CD4-positive, alpha-beta T cell (primary cell): ENCODE data around the gene TRPM5. TPM values are rescaled to one million over a fixed set of nuclear protein-coding genes. Genes with fewer than 3 reads are reported as not detected.
A peak's percentile ranks its signal among the peaks of the same experiment; 100 is the strongest.

Experiments used
- ATAC-seq: fragments of 200-7000 bp; cut with Tn5 transposase; one replicate; pipeline ENCODE4 v1.10.0; 2022; ENCODE audit warnings: mild to moderate bottlenecking; ENCODE audit not compliant: poor library complexity
- CTCF ChIA-PET: fragments of 350-600 bp; sonication (Branson Sonifier 250); formaldehyde crosslinking; loops from one replicate; lab custom pipeline; 2021; ENCODE audit warnings: antibody characterized with exemption, inconsistent platforms; lab: Charles Lee
- POLR2A ChIA-PET: fragments of 350-600 bp; sonication (Branson Sonifier 250); formaldehyde crosslinking; loops from one replicate; lab custom pipeline; 2021; ENCODE audit warnings: antibody characterized with exemption, inconsistent platforms; lab: Charles Lee
- DNase-seq, 14 experiments: peaks; one replicate each; pipeline ENCODE4 v3.0.0-alpha.2; 2013 to 2020; ENCODE audit warnings: mixed read lengths in 2 of 14
- H3K27ac ChIP-seq, 2 donors: one replicate each; pipeline versions ENCODE4 v1.5.1 to v1.7.0; 2013; ENCODE audit warnings: low read length in 2 of 2, low read depth in 1 of 2, mild to moderate bottlenecking in 1 of 2
- H3K27me3 ChIP-seq, 2 experiments: 1 replicate in 1 of 2; 2 replicates in 1 of 2; pipeline versions ENCODE4 v1.6.1 to v1.7.0; 2013; ENCODE audit warnings: low read length in 2 of 2, control low read depth in 1 of 2, mild to moderate bottlenecking in 1 of 2, moderate library complexity in 1 of 2; ENCODE audit not compliant: insufficient read depth in 2 of 2, control insufficient read depth in 1 of 2
- H3K36me3 ChIP-seq: one replicate; pipeline ENCODE4 v1.6.1; 2013; ENCODE audit warnings: low read length, control low read depth; ENCODE audit not compliant: insufficient read depth
- H3K4me1 ChIP-seq: one replicate; pipeline ENCODE4 v1.6.1; 2013; ENCODE audit warnings: low read length, control low read depth; ENCODE audit not compliant: insufficient read depth
- H3K4me3 ChIP-seq: one replicate; pipeline ENCODE4 v1.5.1; 2013; ENCODE audit warnings: mild to moderate bottlenecking, low read length, moderate library complexity
- H3K9me3 ChIP-seq, 2 experiments: 1 replicate in 1 of 2; 2 replicates in 1 of 2; pipeline versions ENCODE4 v1.6.1 to v1.7.0; 2013; ENCODE audit warnings: low read length in 2 of 2, mild to moderate bottlenecking in 2 of 2, control low read depth in 1 of 2, moderate library complexity in 1 of 2; ENCODE audit not compliant: control insufficient read depth in 1 of 2, insufficient read depth in 1 of 2
- H3K27ac Mint-ChIP-seq: one replicate; pipeline ENCODE4 v1.8.0; 2020; ENCODE audit warnings: mixed read lengths
- H3K27me3 Mint-ChIP-seq: one replicate; pipeline ENCODE4 v1.8.0; 2021; ENCODE audit warnings: mixed read lengths
- H3K36me3 Mint-ChIP-seq: one replicate; pipeline ENCODE4 v1.8.0; 2021; ENCODE audit warnings: low read depth, mixed read lengths
- H3K4me1 Mint-ChIP-seq: one replicate; pipeline ENCODE4 v1.8.0; 2021; ENCODE audit warnings: low read depth, mixed read lengths
- H3K4me3 Mint-ChIP-seq: one replicate; pipeline ENCODE4 v1.8.0; 2020; ENCODE audit warnings: mild to moderate bottlenecking, mixed read lengths
- H3K9me3 Mint-ChIP-seq: one replicate; pipeline ENCODE4 v1.8.0; 2020; ENCODE audit warnings: mixed read lengths
- intact Hi-C, 2 experiments: fragments of 100-400 bp; cut with DNase I in 1 of 2; cut with micrococcal nuclease in 1 of 2; formaldehyde crosslinking; loops; one replicate each; pipeline versions ENCODE4 v1.15.1 to v1.9.0; 2023 to 2025; cut with DNase I, micrococcal nuclease
- total RNA-seq, 174 experiments: library from RNA in 2 of 174; stranded (reverse) in 2 of 174; gene quantifications; one replicate each; pipeline ENCODE4 v1.2.3 and lab custom pipeline; 2021 to 2026
- TF ChIP-seq, protein P1 (sequence below): fragments of 200-600 bp; IDR thresholded peaks from one replicate; pipeline ENCODE4 v1.8.0; 2022; ENCODE audit warnings: antibody characterized with exemption, mild to moderate bottlenecking

The TRPM5 gene
- total RNA-seq, 2 experiments from 2014 or later: 0.91 to 1.3 TPM

DNA sequence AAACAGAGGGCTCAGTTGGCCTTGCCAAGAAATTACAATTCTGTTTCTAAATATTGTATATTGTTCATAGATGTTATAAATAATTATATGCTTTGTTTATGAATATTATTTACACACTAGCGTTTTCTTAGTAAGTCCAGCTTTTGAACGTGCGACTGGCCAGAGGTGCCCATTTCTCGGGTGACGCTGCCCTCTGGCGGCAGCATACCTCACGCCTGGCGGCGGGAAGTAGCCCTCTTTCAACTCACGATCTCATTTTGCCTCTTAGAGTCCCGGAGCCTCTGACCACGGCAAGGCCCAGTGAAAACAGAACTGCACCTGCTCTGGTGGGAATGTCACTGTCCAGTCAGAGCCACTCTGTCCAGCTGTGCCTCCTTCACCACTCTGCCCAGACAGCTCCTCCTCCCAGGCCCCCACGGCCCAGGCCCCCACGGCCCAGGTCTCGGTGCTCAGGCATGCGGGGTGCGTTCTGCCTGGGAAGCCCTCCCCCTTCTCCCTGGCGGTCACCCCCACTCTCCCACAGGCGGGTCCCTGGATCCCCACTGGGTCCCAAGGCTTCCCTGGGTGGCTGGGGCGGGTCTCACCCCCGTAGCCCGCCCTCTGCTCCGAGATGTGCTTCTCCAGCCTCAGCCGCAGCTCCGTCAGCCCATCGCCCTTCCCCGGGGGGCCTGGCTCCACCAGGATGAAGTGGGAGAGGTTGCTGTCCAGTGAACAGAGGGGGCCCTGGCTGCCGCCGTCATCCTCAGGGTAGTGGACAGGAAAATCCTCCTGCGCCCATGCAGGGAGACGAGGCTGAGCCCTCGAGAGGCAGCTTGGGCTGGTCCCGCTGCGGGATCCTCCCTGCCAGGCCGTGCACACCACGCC is 24.4 kb downstream of the TRPM5 start:
- DNase-seq (peak in 13 of 14 experiments; percentile 39 to 82 (median 52)), ATAC-seq (peak; percentile 35)
- no peaks in the 10 kb centered on the region for H3K36me3 Mint-ChIP-seq
- Histone ChIP-seq H3K27ac (no peak overlapping the region), H3K4me1 (peaks cover 14% of the 10 kb centered on the region), H3K9me3 (peaks cover 0 to 4% of the 10 kb centered on the region in 2 experiments), H3K36me3 (no peaks in the 10 kb centered on the region), H3K4me3 (no peak overlapping the region), H3K27me3 (no peaks in the 10 kb centered on the region)
- H3K4me3 Mint-ChIP-seq: no peak overlapping the region
- TF ChIP-seq, protein P1, sequence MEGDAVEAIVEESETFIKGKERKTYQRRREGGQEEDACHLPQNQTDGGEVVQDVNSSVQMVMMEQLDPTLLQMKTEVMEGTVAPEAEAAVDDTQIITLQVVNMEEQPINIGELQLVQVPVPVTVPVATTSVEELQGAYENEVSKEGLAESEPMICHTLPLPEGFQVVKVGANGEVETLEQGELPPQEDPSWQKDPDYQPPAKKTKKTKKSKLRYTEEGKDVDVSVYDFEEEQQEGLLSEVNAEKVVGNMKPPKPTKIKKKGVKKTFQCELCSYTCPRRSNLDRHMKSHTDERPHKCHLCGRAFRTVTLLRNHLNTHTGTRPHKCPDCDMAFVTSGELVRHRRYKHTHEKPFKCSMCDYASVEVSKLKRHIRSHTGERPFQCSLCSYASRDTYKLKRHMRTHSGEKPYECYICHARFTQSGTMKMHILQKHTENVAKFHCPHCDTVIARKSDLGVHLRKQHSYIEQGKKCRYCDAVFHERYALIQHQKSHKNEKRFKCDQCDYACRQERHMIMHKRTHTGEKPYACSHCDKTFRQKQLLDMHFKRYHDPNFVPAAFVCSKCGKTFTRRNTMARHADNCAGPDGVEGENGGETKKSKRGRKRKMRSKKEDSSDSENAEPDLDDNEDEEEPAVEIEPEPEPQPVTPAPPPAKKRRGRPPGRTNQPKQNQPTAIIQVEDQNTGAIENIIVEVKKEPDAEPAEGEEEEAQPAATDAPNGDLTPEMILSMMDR: peak; percentile 75
- POLR2A ChIA-PET: interaction anchor here (1.3 kb wide), 1 partner anchor 224 kb away, joined by 3 read pairs; no protein-coding TSS in a partner anchor
- H3K4me1 Mint-ChIP-seq: no peaks in the 10 kb centered on the region
- H3K27me3 Mint-ChIP-seq: no peaks in the 10 kb centered on the region
- no peaks in the 10 kb centered on the region for H3K9me3 Mint-ChIP-seq
- intact Hi-C loops: loop anchor here (1.0 kb wide), 4 partner anchors 115 to 254 kb away; no protein-coding TSS in a partner anchor
- CTCF ChIA-PET: interaction anchor here (0.7 to 3.5 kb wide), 17 partner anchors 11 to 767 kb away, joined by 3 to 89 read pairs (median 4); partner anchors contain the start of genes C11orf21, TRPM5, TSPAN32 and TSSC4
- H3K27ac Mint-ChIP-seq: no peak overlapping the region

DNA sequence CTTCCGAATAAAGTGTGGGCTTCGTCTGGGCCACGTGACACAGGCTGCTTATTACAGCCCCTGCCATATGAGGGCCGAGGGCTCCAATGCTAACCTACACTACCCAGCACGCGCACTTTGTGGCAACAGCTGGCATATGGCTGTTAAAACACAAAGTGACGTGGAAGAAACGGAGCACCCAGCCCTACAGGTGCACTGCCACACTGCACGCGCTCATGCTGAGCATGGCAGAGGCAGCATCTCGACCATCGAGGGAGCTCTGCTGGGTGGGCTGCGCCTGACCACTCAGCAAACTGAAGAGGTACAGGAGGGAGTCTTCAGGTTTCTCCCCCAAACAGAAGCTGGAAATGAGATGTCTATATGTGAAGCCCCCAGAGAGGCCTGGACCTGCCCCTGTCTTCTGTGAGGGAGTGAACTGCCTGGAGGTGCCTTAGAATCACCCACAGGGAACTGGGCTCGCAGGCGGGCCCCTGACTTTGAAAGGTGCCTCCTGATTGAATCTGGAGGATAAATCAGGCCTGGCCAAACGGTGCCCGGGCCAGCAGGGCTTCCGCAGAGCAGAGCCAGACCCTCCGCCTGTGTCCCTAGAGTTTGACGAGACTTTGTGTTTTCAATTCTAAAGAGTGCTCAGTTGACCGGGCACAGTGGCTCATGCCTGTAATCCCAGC is 25.5 kb downstream of the TRPM5 start:
- Mint-ChIP-seq H3K36me3 (no peaks in the 10 kb centered on the region), H3K27me3 (no peaks in the 10 kb centered on the region), H3K9me3 (no peaks in the 10 kb centered on the region), H3K4me3 (no peak overlapping the region), H3K27ac (no peak overlapping the region), H3K4me1 (no peaks in the 10 kb centered on the region)
- intact Hi-C loops: no loop called here
- Histone ChIP-seq H3K27me3 (no peaks in the 10 kb centered on the region), H3K36me3 (no peaks in the 10 kb centered on the region), H3K4me3 (no peak overlapping the region), H3K27ac (no peak overlapping the region), H3K9me3 (no peaks in the 10 kb centered on the region), H3K4me1 (peaks cover 14% of the 10 kb centered on the region)
- no peak for ATAC-seq
- TF ChIP-seq, protein P1: no peak
- DNase-seq: no peak
- ChIA-PET CTCF (interaction anchor here (0.7 to 3.5 kb wide), 7 partner anchors 10 to 267 kb away, joined by 3 to 89 read pairs (median 5); partner anchors contain the start of genes C11orf21, TSPAN32 and TSSC4), POLR2A (no interaction called here)

DNA sequence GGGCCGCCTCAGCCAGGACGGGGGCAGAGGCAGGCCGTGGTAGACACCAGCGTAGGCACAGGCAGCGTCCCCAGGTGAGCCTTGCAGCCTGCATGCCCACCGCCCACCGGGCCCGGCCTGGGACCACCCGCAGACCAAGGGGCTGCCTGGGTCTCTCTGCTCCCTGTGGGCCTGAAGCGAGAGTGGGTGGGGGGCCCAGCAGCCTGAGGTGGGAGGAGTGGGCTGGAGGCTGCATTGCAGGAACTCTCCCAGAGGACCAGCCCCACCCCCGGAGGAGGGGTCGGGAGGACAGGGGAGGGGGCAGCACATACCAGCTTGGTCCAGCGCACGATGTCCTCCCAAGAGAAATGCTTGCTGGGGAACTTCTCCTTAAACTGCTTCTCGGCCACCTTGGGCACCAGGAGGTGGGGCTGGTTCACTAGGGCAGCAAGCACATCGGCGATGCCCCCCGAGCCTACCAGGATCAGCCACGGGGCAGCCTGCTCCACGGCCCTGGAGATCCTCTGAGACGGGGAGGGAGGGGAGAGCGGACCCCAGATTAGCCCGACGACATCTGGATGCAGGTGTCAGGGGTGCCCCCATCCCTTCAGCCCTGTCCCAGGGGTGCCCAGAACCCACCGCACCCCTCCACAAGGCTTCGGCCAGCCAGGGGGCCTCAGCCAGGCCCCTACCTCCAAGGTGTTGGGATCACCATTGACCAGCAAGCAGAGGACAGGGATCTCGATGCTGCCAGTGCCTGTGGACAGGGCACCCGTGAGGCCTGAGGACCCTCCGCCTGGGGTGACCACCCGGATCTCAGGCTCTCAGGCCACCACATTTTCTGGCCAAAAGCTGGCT is 26.2 kb downstream of the TRPM5 start:
- intact Hi-C loops: no loop called here
- Mint-ChIP-seq H3K27me3 (no peaks in the 10 kb centered on the region), H3K9me3 (no peaks in the 10 kb centered on the region), H3K36me3 (no peaks in the 10 kb centered on the region), H3K27ac (no peak overlapping the region), H3K4me3 (no peak overlapping the region), H3K4me1 (no peaks in the 10 kb centered on the region)
- CTCF ChIA-PET: interaction anchor here (0.8 kb wide), 1 partner anchor 113 kb away, joined by 3 read pairs; no protein-coding TSS in a partner anchor
- no peaks in the 10 kb centered on the region for H3K27me3 ChIP-seq
- no peaks in the 10 kb centered on the region for H3K9me3 ChIP-seq
- H3K36me3 ChIP-seq: no peaks in the 10 kb centered on the region
- ATAC-seq (no peak), DNase-seq (no peak)
- POLR2A ChIA-PET: no interaction called here
- no peak overlapping the region for H3K27ac ChIP-seq
- TF ChIP-seq, protein P1: no peak
- H3K4me1 ChIP-seq: peaks cover 14% of the 10 kb centered on the region
- no peak overlapping the region for H3K4me3 ChIP-seq
